Neural cell (in vitro differentiated cells): ENCODE results near the gene YY1. TPM values are rescaled to one million over a fixed set of nuclear protein-coding genes. Genes with fewer than 3 reads are reported as not detected.

Experiments
- H2AFZ ChIP-seq: fragments of 200-600, 300-800 bp; sonication (generic), shearing (Covaris generic); 2 replicates; pipeline ENCODE4 v1.6.0; 2014; ENCODE audit warnings: low read depth, mild to moderate bottlenecking, antibody characterized with exemption, low read length, moderate library complexity
- H3F3A ChIP-seq: fragments of 200-600 bp; shearing (Covaris generic); 2 replicates; pipeline ENCODE4 v1.6.1; 2016; ENCODE audit warnings: mild to moderate bottlenecking, moderate library complexity, mixed read lengths, antibody characterized with exemption, low read length; ENCODE audit not compliant: insufficient read depth, poor library complexity, severe bottlenecking
- H3K27ac ChIP-seq: fragments of 200-600, 300-800 bp; sonication (generic), shearing (Covaris generic); 2 replicates; pipeline ENCODE4 v1.5.1; 2014; ENCODE audit warnings: mild to moderate bottlenecking, low read length, moderate library complexity
- H3K27me3 ChIP-seq: fragments of 300-800, 200-600 bp; sonication (generic), shearing (Covaris generic); 2 replicates; pipeline ENCODE4 v1.6.0; 2014; ENCODE audit warnings: mild to moderate bottlenecking, low read depth, low read length, moderate library complexity; ENCODE audit not compliant: insufficient read depth
- H3K36me3 ChIP-seq: fragments of 300-800, 200-600 bp; sonication (generic), shearing (Covaris generic); 2 replicates; pipeline ENCODE4 v1.5.1; 2014; ENCODE audit warnings: mild to moderate bottlenecking, antibody characterized with exemption, low read length, moderate library complexity; ENCODE audit not compliant: insufficient read depth
- H3K4me2 ChIP-seq: fragments of 300-800, 200-600 bp; sonication (generic), shearing (Covaris generic); 2 replicates; pipeline ENCODE4 v1.6.0; 2014; ENCODE audit warnings: mild to moderate bottlenecking, low read length
- H3K4me3 ChIP-seq: fragments of 300-800, 200-600 bp; sonication (generic), shearing (Covaris generic); 2 replicates; pipeline ENCODE4 v1.5.1; 2014; ENCODE audit warnings: mild to moderate bottlenecking, low read length, moderate library complexity
- H3K79me2 ChIP-seq: fragments of 200-600 bp; shearing (Covaris generic); replicated peaks from 2 replicates; pipeline ENCODE4 v1.6.0; 2014; ENCODE audit warnings: mild to moderate bottlenecking, low read length, moderate library complexity; ENCODE audit not compliant: insufficient read depth
- H3K9ac ChIP-seq: fragments of 300-800, 200-600 bp; sonication (generic), shearing (Covaris generic); 2 replicates; pipeline ENCODE4 v1.6.1; 2016; ENCODE audit warnings: mild to moderate bottlenecking, low read length, mixed read lengths
- H3K9me2 ChIP-seq: fragments of 200-600 bp; shearing (Covaris generic); 2 replicates; pipeline ENCODE4 v1.6.1; 2016; ENCODE audit warnings: mild to moderate bottlenecking, low read length, mixed read lengths; ENCODE audit not compliant: insufficient read depth
- H3K9me3 ChIP-seq: fragments of 200-600, 300-800 bp; sonication (generic), shearing (Covaris generic); 2 replicates; pipeline ENCODE4 v1.6.1; 2016; ENCODE audit warnings: mild to moderate bottlenecking, mixed run types, low read length, moderate library complexity, mixed read lengths
- H4K20me1 ChIP-seq: fragments of 200-600 bp; shearing (Covaris generic); 2 replicates; pipeline ENCODE4 v1.6.1; 2016; ENCODE audit warnings: mild to moderate bottlenecking, mixed run types; ENCODE audit not compliant: insufficient read depth
- CTCF ChIP-seq: fragments of 450-650 bp; IDR thresholded peaks from 2 replicates; pipeline ENCODE4 v1.5.1; 2014; ENCODE audit warnings: antibody characterized with exemption, mild to moderate bottlenecking, moderate library complexity; ENCODE audit not compliant: poor library complexity, severe bottlenecking
- EP300 ChIP-seq: fragments of 450-650 bp; conservative IDR thresholded peaks from 2 replicates; pipeline ENCODE4 v1.6.1; 2014; ENCODE audit warnings: antibody characterized with exemption, mild to moderate bottlenecking, moderate library complexity; ENCODE audit not compliant: poor library complexity, severe bottlenecking
- MXI1 ChIP-seq: fragments of 450-650 bp; conservative IDR thresholded peaks from 2 replicates; pipeline ENCODE4 v1.6.1; 2014; ENCODE audit warnings: antibody characterized with exemption, mild to moderate bottlenecking; ENCODE audit not compliant: poor library complexity, severe bottlenecking
- POLR2AphosphoS5 ChIP-seq: IDR thresholded peaks from 2 replicates; pipeline ENCODE4 v1.6.1; 2012
- RAD21 ChIP-seq: fragments of 450-650 bp; conservative IDR thresholded peaks from 2 replicates; pipeline ENCODE4 v1.6.1; 2014; ENCODE audit warnings: antibody characterized with exemption, mild to moderate bottlenecking, moderate library complexity
- REST ChIP-seq: IDR thresholded peaks from 2 replicates; pipeline ENCODE4 v1.6.1; 2012; ENCODE audit warnings: borderline replicate concordance
- SMC3 ChIP-seq: fragments of 450-650 bp; conservative IDR thresholded peaks from 2 replicates; pipeline ENCODE4 v1.6.1; 2014; ENCODE audit warnings: antibody characterized with exemption, mild to moderate bottlenecking, moderate library complexity; ENCODE audit not compliant: poor library complexity
- TAF1 ChIP-seq: IDR thresholded peaks from 2 replicates; pipeline ENCODE4 v1.6.1; 2012; ENCODE audit warnings: low read depth
- polyA plus RNA-seq: library from polyadenylated mRNA; depleted of rRNA; stranded (reverse); fragments of >200 nt; gene quantifications from 2 replicates; pipeline ENCODE4 v1.2.3, GENCODE V29; 2014

Gene YY1
- polyA plus RNA-seq, 1 donor from 2014 or later = 50.4 TPM

DNA sequence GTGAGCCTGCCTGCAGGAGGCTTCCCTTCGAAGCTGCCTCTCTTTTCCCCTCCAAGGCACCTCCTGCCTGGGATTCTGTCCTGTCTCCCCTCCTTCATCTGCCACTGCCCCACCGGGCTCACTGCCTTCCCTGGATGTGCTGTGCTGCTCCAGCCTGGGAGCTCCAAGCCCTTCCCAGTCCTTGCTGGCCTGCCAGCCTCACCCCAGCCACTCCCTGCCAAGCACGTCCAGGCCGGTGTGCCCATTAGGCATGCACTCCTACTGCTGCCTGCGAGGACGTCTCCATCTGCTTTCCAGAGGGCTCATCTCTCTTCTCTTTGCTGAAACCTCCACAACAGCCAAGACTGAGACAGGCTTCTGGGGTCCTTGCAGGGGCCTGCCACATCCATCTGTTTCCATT is 75.8 kb downstream of the YY1 start:
- no peaks in the 10 kb centered on the region for H3K9me2 ChIP-seq
- H3K79me2 ChIP-seq = no peaks in the 10 kb centered on the region
- no peak overlapping the region for H3K27ac ChIP-seq
- no peaks in the 10 kb centered on the region for H3K36me3 ChIP-seq
- H3K27me3 ChIP-seq = no peaks in the 10 kb centered on the region
- no peaks in the 10 kb centered on the region for H3K9me3 ChIP-seq
- H3K4me3 ChIP-seq = no peak overlapping the region
- H4K20me1 ChIP-seq = no peaks in the 10 kb centered on the region
- H3F3A ChIP-seq = no peaks in the 10 kb centered on the region
- no peak for TF ChIP-seq EP300
- no peak for TF ChIP-seq POLR2AphosphoS5
- no peak for TF ChIP-seq MXI1
- no peak for TF ChIP-seq RAD21
- TF ChIP-seq TAF1 = no peak
- no peak overlapping the region for H3K9ac ChIP-seq
- H2AFZ ChIP-seq = no peak overlapping the region
- H3K4me2 ChIP-seq = no peak overlapping the region

DNA sequence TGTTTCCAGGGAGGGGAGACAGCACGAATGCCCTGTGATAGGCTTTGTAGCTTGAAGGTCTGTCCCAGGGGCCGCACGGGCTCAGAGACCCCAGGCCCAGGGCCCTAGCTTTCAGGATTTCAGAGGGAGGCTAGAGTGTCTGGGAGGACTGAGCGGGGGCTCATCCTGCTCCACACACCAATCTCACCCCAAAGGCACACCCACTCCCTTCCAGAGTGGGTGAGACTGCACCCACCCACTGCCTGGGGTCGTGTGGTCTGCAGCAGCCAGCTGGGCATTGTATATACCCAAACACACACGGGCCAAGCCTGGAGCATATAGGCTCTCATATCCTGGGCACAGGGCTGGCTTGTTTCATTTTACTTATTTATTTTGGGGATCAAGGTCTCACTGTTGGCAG is 78.4 kb downstream of the YY1 start:
- Histone ChIP-seq H3K9ac (no peak overlapping the region), H3K4me2 (no peak overlapping the region), H3K79me2 (no peaks in the 10 kb centered on the region), H3F3A (no peaks in the 10 kb centered on the region), H3K36me3 (no peaks in the 10 kb centered on the region), H3K27me3 (no peaks in the 10 kb centered on the region), H3K4me3 (no peak overlapping the region), H2AFZ (no peak overlapping the region), H3K9me3 (no peaks in the 10 kb centered on the region), H3K9me2 (no peaks in the 10 kb centered on the region), H3K27ac (no peak overlapping the region), H4K20me1 (no peaks in the 10 kb centered on the region)
- TF ChIP-seq REST (no peak), SMC3 (no peak)

DNA sequence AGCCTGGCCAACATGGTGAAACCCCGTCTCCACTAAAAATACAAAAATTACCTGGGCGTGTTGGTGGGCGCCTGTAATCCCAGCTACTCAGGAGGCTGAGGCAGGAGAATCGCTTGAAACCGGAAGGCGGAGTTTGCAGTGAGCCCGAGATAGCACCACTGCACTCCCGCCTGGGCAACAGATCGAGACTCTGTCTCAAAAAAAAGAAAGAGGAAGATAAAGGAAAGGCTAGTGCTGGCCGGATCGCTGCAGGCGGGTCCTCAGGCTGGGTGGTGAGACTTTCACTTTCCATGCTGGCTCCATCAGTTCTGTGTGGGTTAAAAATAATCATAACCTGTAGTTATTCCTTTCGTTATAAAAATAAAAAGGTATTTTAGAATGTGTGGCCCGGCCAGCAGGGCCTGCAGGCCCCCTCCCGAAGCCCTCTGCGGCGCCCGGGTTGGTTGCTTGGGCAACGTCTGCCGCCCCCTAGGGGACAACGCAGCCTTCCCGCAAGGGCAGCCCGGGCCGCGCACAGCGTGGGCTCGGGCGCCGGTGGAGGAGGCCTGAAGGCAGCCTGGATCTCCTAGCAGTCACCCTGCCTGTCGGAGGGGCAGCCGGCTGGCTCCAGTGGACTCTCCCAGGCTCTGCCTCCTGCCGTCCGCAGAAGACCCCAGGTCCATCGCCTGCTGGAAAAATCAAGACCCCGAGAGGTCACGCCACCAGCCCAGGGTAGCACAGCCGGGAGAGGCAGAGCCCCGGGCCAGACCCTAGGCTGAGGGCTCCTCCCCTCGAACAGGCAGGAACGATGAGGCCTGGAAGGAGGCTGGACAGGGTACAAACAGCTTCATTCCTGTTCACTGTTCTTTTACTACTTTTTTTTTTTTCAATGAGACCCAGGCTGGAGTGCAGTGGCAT is 79.2 kb downstream of the YY1 start:
- H3K4me2 ChIP-seq = no peak overlapping the region

More for the DNA sequence above, 79.2 kb downstream of the YY1 start:
- Histone ChIP-seq H3K27ac (no peak overlapping the region), H3K36me3 (no peaks in the 10 kb centered on the region), H3K27me3 (no peaks in the 10 kb centered on the region), H3K9ac (no peak overlapping the region), H2AFZ (no peak overlapping the region), H3K4me3 (no peak overlapping the region), H4K20me1 (no peaks in the 10 kb centered on the region), H3K9me2 (no peaks in the 10 kb centered on the region), H3F3A (no peaks in the 10 kb centered on the region), H3K9me3 (no peaks in the 10 kb centered on the region), H3K79me2 (no peaks in the 10 kb centered on the region)
- no peak for TF ChIP-seq CTCF
- TF ChIP-seq TAF1 = no peak
- TF ChIP-seq EP300 = no peak
